Adrenal gland (tissue), 5 donors: Measurements from ENCODE around the gene TENM4.

Source experiments
- CTCF ChIP-seq, 6 experiments: fragments of 450-650 bp in 4 of 6; fragments of 200-600 bp in 2 of 6; sonication (generic) in 1 of 6; IDR thresholded peaks; 1 replicate in 5 of 6; 2 replicates in 1 of 6; pipeline versions ENCODE4 v1.5.1 to v1.8.0; 2016 to 2021; ENCODE audit warnings: antibody characterized with exemption in 6 of 6, mild to moderate bottlenecking in 2 of 6, moderate library complexity in 1 of 6
- POLR2A ChIP-seq, 2 donors: fragments of 450-650 bp; IDR thresholded peaks; one replicate each; pipeline ENCODE4 v1.6.1; 2017; ENCODE audit warnings: antibody characterized with exemption in 2 of 2, mild to moderate bottlenecking in 2 of 2, moderate library complexity in 1 of 2
- donor health status: DM: no; HTN: no; CAD: no.

GRCh38 chr11:78883506-78883905, 557.3 kb downstream of the TENM4 start:
- TF ChIP-seq CTCF (IDR thresholded peaks at IDR 0.05) = no peak
- no peak for TF ChIP-seq POLR2A (IDR thresholded peaks at IDR 0.05)
